HepG2 (cell line): ENCODE results near the gene SURF2. TPM values are rescaled to one million over a fixed set of nuclear protein-coding genes. Genes with fewer than 3 reads are reported as not detected.
A peak's percentile ranks its signal among the peaks of the same experiment; 100 is the strongest.

Source experiments
- ATF1 ChIP-seq: IDR thresholded peaks from 2 replicates; pipeline ENCODE4 v1.6.1; 2016; ENCODE audit warnings: mild to moderate bottlenecking, control low read depth
- DMAP1 ChIP-seq: IDR thresholded peaks from 2 replicates; pipeline ENCODE4 v1.6.1; 2016
- FOXK2 ChIP-seq: fragments of 450-650 bp; IDR thresholded peaks from 2 replicates; pipeline ENCODE4 v1.6.1; 2016
- GTF2F1 ChIP-seq: fragments of 150-350 bp; IDR thresholded peaks from 2 replicates; pipeline ENCODE4 v1.6.1; 2014; ENCODE audit warnings: low read length
- IKZF5 ChIP-seq: IDR thresholded peaks from 2 replicates; pipeline ENCODE4 v1.6.1; 2018; ENCODE audit warnings: missing genetic modification reagents, mild to moderate bottlenecking, missing compliant biosample characterization
- NFRKB ChIP-seq: fragments of 450-650 bp; IDR thresholded peaks from 2 replicates; pipeline ENCODE4 v1.6.1; 2017
- NR2F2 ChIP-seq: IDR thresholded peaks from 2 replicates; pipeline ENCODE4 v1.6.1; 2012; ENCODE audit warnings: low read depth, inconsistent platforms, borderline replicate concordance
- POLR2G ChIP-seq: fragments of 200-400 bp; formaldehyde crosslinking; IDR thresholded peaks from 2 replicates; pipeline ENCODE4 v1.6.1; 2018; ENCODE audit warnings: mild to moderate bottlenecking, low read depth, low read length, moderate library complexity
- SIN3A ChIP-seq: IDR thresholded peaks from 2 replicates; pipeline ENCODE4 v1.6.1; 2011; ENCODE audit warnings: low read depth, mild to moderate bottlenecking, control low read depth, low read length, borderline replicate concordance
- SKI ChIP-seq: fragments of 450-650 bp; IDR thresholded peaks from one replicate; pipeline ENCODE4 v1.6.1; 2018; ENCODE audit warnings: mild to moderate bottlenecking; ENCODE audit not compliant: partially characterized antibody
- ZIK1 ChIP-seq: sonication (generic); formaldehyde crosslinking; IDR thresholded peaks from 2 replicates; pipeline ENCODE4 v1.5.0; 2020; ENCODE audit warnings: mild to moderate bottlenecking, low read depth, missing genetic modification reagents, borderline replicate concordance
- ZNF282 ChIP-seq: fragments of 450-650 bp; IDR thresholded peaks from 2 replicates; pipeline ENCODE4 v1.6.1; 2018; ENCODE audit not compliant: partially characterized antibody
- ZNF451 ChIP-seq: sonication (generic); formaldehyde crosslinking; IDR thresholded peaks from 2 replicates; pipeline ENCODE4 v1.5.0; 2020; ENCODE audit warnings: mild to moderate bottlenecking, missing genetic modification reagents
- ZNF550 ChIP-seq: sonication (generic); formaldehyde crosslinking; IDR thresholded peaks from 2 replicates; pipeline ENCODE4 v1.4.0; 2020; ENCODE audit warnings: mild to moderate bottlenecking, missing genetic modification reagents, borderline replicate concordance
- ZNF562 ChIP-seq: sonication (generic); formaldehyde crosslinking; IDR thresholded peaks from 2 replicates; pipeline ENCODE4 v1.8.0; 2022; ENCODE audit warnings: missing genetic modification reagents, borderline replicate concordance
- ZNF576 ChIP-seq: sonication (generic); formaldehyde crosslinking; IDR thresholded peaks from 2 replicates; pipeline ENCODE4 v1.4.0; 2020; ENCODE audit warnings: mild to moderate bottlenecking, missing genetic modification reagents
- ZNF775 ChIP-seq: sonication (generic); formaldehyde crosslinking; IDR thresholded peaks from 2 replicates; pipeline ENCODE4 v1.4.0; 2020; ENCODE audit warnings: missing genetic modification reagents, mild to moderate bottlenecking, moderate library complexity, borderline replicate concordance
- polyA plus RNA-seq, 8 experiments: library from polyadenylated mRNA; depleted of rRNA in 3 of 8; stranded (reverse) in 7 of 8; unstranded in 1 of 8; fragments of >200 nt; fragmentation: Illumina TruSeq in 4 of 8; extraction: Trizol in 4 of 8; gene quantifications; 2 replicates each; pipeline versions ENCODE4 v1.2.1 to v1.2.3, GENCODE V29; 2011 to 2016; ENCODE audit warnings: low read depth in 4 of 8, missing spikeins in 1 of 8, mixed read lengths in 1 of 8; ENCODE audit not compliant: insufficient read depth in 1 of 8
- total RNA-seq, 5 experiments: library from RNA; depleted of rRNA; stranded (reverse); fragments of >200 nt; fragmentation: Illumina TruSeq; extraction: Trizol; gene quantifications; 2 replicates each; pipeline ENCODE4 v1.2.3, GENCODE V29; 2016; ENCODE audit warnings: low read depth in 1 of 5
- TF ChIP-seq, protein P1 (sequence below): sonication (generic); formaldehyde crosslinking; IDR thresholded peaks from 2 replicates; pipeline ENCODE4 v1.4.0; 2020; ENCODE audit warnings: missing genetic modification reagents, borderline replicate concordance
- TF ChIP-seq, protein P2 (sequence below): sonication (generic); formaldehyde crosslinking; IDR thresholded peaks from 2 replicates; pipeline ENCODE4 v1.4.0; 2020; ENCODE audit warnings: missing genetic modification reagents, borderline replicate concordance
- TF ChIP-seq, protein P3 (sequence below): sonication (generic); formaldehyde crosslinking; IDR thresholded peaks from 2 replicates; pipeline ENCODE4 v1.4.0; 2020; ENCODE audit warnings: low read depth, mild to moderate bottlenecking, missing genetic modification reagents
- TF ChIP-seq, protein P4 (sequence below): sonication (generic); formaldehyde crosslinking; IDR thresholded peaks from 2 replicates; pipeline ENCODE4 v1.4.0; 2020; ENCODE audit warnings: mild to moderate bottlenecking, missing genetic modification reagents, borderline replicate concordance

SURF2 gene
- total and polyA plus RNA-seq, 2 of the 13 experiments (the other 11 are each of a cell fraction or from before 2014, with no cell fraction given): 6.3 to 13.6 TPM

DNA sequence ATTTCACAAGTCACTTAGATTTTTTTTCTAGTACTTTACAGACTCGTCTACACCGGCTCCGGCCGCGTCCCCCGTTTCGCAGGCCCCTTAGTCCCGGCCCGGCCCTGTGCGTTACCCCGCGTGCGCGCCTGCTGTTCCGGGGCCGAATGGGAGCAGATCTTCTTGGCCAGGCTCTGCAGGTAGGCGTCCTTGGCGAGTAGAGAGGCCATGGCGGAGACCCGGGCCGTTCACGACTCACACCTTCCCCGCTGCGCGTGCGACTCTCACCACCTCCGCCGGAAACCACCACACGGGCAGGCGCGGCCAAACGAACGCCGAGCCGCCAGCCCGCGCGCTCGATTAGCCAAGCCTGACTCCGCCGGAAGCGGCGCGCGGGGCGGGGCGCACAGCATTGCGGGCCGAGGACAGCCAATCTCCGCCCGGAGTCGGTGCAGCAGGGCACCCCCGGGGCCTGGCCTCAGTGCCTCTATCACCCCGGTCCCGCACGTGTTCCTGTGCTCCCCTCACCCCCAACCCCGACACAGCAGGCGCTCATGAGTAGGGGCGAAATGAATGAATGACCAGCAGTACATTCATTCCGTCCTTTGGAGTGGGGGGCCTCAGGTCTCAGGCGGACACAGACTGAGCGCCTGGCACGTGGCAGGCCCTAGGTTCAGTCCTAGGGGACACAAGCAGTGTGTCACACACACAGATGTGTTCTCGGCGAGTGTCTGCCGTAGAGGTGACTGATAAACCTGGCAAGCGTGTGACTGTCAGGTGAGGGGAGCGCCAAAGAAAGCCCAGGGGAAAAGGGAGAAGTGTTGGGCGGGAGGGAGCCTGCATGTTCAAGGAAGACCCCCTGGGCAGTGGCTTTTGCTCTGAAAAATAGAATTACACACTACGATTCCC, 20.2 kb upstream of the SURF2 start, which contains the start of gene SURF6 (continued):
- TF ChIP-seq, protein P1, sequence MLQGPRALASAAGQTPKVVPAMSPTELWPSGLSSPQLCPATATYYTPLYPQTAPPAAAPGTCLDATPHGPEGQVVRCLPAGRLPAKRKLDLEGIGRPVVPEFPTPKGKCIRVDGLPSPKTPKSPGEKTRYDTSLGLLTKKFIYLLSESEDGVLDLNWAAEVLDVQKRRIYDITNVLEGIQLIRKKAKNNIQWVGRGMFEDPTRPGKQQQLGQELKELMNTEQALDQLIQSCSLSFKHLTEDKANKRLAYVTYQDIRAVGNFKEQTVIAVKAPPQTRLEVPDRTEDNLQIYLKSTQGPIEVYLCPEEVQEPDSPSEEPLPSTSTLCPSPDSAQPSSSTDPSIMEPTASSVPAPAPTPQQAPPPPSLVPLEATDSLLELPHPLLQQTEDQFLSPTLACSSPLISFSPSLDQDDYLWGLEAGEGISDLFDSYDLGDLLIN (CRISPR knock-in tag): no peak; the same call in 1 of the 2 replicates
- TF ChIP-seq ZNF550 (CRISPR knock-in tag) (no peak), SKI (peak; percentile 51), GTF2F1 (no peak), POLR2G (peak; percentile 85), ZNF562 (CRISPR knock-in tag) (no peak), ZNF282 (no peak), NR2F2 (no peak), DMAP1 (CRISPR knock-in tag) (peak; percentile 96), ZNF576 (CRISPR knock-in tag) (0 out of 2 replicates have a peak, but pooled peaks have one; percentile 31), IKZF5 (CRISPR knock-in tag) (peak; percentile 98), ATF1 (CRISPR knock-in tag) (no peak), NFRKB (no peak), ZIK1 (CRISPR knock-in tag) (peak; percentile 94; the same call in 1 of the 2 replicates), FOXK2 (peak; percentile 61; the same call in 1 of the 2 replicates), ZNF451 (CRISPR knock-in tag) (peak; percentile 95), ZNF775 (CRISPR knock-in tag) (no peak), SIN3A (peak; percentile 84; the same call in 1 of the 2 replicates)
- TF ChIP-seq, protein P2, sequence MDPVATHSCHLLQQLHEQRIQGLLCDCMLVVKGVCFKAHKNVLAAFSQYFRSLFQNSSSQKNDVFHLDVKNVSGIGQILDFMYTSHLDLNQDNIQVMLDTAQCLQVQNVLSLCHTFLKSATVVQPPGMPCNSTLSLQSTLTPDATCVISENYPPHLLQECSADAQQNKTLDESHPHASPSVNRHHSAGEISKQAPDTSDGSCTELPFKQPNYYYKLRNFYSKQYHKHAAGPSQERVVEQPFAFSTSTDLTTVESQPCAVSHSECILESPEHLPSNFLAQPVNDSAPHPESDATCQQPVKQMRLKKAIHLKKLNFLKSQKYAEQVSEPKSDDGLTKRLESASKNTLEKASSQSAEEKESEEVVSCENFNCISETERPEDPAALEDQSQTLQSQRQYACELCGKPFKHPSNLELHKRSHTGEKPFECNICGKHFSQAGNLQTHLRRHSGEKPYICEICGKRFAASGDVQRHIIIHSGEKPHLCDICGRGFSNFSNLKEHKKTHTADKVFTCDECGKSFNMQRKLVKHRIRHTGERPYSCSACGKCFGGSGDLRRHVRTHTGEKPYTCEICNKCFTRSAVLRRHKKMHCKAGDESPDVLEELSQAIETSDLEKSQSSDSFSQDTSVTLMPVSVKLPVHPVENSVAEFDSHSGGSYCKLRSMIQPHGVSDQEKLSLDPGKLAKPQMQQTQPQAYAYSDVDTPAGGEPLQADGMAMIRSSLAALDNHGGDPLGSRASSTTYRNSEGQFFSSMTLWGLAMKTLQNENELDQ (CRISPR knock-in tag): no peak
- TF ChIP-seq, protein P3, sequence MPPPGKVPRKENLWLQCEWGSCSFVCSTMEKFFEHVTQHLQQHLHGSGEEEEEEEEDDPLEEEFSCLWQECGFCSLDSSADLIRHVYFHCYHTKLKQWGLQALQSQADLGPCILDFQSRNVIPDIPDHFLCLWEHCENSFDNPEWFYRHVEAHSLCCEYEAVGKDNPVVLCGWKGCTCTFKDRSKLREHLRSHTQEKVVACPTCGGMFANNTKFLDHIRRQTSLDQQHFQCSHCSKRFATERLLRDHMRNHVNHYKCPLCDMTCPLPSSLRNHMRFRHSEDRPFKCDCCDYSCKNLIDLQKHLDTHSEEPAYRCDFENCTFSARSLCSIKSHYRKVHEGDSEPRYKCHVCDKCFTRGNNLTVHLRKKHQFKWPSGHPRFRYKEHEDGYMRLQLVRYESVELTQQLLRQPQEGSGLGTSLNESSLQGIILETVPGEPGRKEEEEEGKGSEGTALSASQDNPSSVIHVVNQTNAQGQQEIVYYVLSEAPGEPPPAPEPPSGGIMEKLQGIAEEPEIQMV: no peak; the same call in 1 of the 2 replicates
- TF ChIP-seq, protein P4, sequence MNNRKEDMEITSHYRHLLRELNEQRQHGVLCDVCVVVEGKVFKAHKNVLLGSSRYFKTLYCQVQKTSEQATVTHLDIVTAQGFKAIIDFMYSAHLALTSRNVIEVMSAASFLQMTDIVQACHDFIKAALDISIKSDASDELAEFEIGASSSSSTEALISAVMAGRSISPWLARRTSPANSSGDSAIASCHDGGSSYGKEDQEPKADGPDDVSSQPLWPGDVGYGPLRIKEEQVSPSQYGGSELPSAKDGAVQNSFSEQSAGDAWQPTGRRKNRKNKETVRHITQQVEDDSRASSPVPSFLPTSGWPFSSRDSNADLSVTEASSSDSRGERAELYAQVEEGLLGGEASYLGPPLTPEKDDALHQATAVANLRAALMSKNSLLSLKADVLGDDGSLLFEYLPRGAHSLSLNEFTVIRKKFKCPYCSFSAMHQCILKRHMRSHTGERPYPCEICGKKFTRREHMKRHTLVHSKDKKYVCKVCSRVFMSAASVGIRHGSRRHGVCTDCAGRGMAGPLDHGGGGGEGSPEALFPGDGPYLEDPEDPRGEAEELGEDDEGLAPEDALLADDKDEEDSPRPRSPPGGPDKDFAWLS (CRISPR knock-in tag): 0 out of 2 replicates have a peak, but pooled peaks have one; percentile 25
